ENCODE data around the gene NPAS3.

Gene NPAS3

GRCh38 chr14:33280646-33281045, 342.0 kb downstream of the NPAS3 start:
- Histone ChIP-seq H4K20me1 (ENCODE audit: insufficient read depth, low read length, poor library complexity, severe bottlenecking) (no peaks in the 10 kb centered on the region), H3K36me3 (ENCODE audit: insufficient read depth, low read length) (no peaks in the 10 kb centered on the region), H3K9me3 (ENCODE audit: insufficient read depth, low read depth, low read length) (no peaks in the 10 kb centered on the region), H2AFZ (ENCODE audit: low read length) (no peak overlapping the region), H3K4me1 (ENCODE audit: insufficient read depth, low read length, poor library complexity, severe bottlenecking) (no peaks in the 10 kb centered on the region), H3K9ac (ENCODE audit: low read depth, low read length, poor library complexity, severe bottlenecking) (no peak overlapping the region), H3K4me2 (ENCODE audit: low read depth, low read length, poor library complexity, severe bottlenecking) (no peak overlapping the region), H3K9me2 (replicated peaks; ENCODE audit: low read depth, low read length) (no peaks in the 10 kb centered on the region), H3K27me3 (ENCODE audit: insufficient read depth, low read length, poor library complexity, severe bottlenecking) (no peaks in the 10 kb centered on the region), H3F3A (ENCODE audit: low read depth) (no peaks in the 10 kb centered on the region), H3K79me2 (ENCODE audit: insufficient read depth, low read length) (no peaks in the 10 kb centered on the region), H3K4me3 (ENCODE audit: low read length, poor library complexity, severe bottlenecking) (no peak overlapping the region)
- TF ChIP-seq EZH2phosphoT487 (IDR thresholded peaks at IDR 0.05; ENCODE audit: borderline replicate concordance): no peak
- TF ChIP-seq, protein P1, sequence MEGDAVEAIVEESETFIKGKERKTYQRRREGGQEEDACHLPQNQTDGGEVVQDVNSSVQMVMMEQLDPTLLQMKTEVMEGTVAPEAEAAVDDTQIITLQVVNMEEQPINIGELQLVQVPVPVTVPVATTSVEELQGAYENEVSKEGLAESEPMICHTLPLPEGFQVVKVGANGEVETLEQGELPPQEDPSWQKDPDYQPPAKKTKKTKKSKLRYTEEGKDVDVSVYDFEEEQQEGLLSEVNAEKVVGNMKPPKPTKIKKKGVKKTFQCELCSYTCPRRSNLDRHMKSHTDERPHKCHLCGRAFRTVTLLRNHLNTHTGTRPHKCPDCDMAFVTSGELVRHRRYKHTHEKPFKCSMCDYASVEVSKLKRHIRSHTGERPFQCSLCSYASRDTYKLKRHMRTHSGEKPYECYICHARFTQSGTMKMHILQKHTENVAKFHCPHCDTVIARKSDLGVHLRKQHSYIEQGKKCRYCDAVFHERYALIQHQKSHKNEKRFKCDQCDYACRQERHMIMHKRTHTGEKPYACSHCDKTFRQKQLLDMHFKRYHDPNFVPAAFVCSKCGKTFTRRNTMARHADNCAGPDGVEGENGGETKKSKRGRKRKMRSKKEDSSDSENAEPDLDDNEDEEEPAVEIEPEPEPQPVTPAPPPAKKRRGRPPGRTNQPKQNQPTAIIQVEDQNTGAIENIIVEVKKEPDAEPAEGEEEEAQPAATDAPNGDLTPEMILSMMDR (conservative IDR thresholded peaks at IDR 0.05; ENCODE audit: low read length): no peak

GRCh38 chr14:33282331-33283230, 343.9 kb downstream of the NPAS3 start:
- H3K4me3 ChIP-seq (ENCODE audit: low read length, poor library complexity, severe bottlenecking): no peak overlapping the region
- no peaks in the 10 kb centered on the region for H3K36me3 ChIP-seq (ENCODE audit: insufficient read depth, low read length)
- H3K79me2 ChIP-seq (ENCODE audit: insufficient read depth, low read length): no peaks in the 10 kb centered on the region
- H4K20me1 ChIP-seq (ENCODE audit: insufficient read depth, low read length, poor library complexity, severe bottlenecking): no peaks in the 10 kb centered on the region
- no peaks in the 10 kb centered on the region for H3K4me1 ChIP-seq (ENCODE audit: insufficient read depth, low read length, poor library complexity, severe bottlenecking)
- no peaks in the 10 kb centered on the region for H3K9me2 ChIP-seq (replicated peaks; ENCODE audit: low read depth, low read length)
- H3K9me3 ChIP-seq (ENCODE audit: insufficient read depth, low read depth, low read length): no peaks in the 10 kb centered on the region
- H3K27me3 ChIP-seq (ENCODE audit: insufficient read depth, low read length, poor library complexity, severe bottlenecking): no peaks in the 10 kb centered on the region
- H3K9ac ChIP-seq (ENCODE audit: low read depth, low read length, poor library complexity, severe bottlenecking): no peak overlapping the region
- no peak overlapping the region for H3K4me2 ChIP-seq (ENCODE audit: low read depth, low read length, poor library complexity, severe bottlenecking)
- H3F3A ChIP-seq (ENCODE audit: low read depth): no peaks in the 10 kb centered on the region
- no peak overlapping the region for H2AFZ ChIP-seq (ENCODE audit: low read length)
- no peak for TF ChIP-seq EZH2phosphoT487 (IDR thresholded peaks at IDR 0.05; ENCODE audit: borderline replicate concordance)
- TF ChIP-seq, protein P1 (conservative IDR thresholded peaks at IDR 0.05; ENCODE audit: low read length): no peak

DNA sequence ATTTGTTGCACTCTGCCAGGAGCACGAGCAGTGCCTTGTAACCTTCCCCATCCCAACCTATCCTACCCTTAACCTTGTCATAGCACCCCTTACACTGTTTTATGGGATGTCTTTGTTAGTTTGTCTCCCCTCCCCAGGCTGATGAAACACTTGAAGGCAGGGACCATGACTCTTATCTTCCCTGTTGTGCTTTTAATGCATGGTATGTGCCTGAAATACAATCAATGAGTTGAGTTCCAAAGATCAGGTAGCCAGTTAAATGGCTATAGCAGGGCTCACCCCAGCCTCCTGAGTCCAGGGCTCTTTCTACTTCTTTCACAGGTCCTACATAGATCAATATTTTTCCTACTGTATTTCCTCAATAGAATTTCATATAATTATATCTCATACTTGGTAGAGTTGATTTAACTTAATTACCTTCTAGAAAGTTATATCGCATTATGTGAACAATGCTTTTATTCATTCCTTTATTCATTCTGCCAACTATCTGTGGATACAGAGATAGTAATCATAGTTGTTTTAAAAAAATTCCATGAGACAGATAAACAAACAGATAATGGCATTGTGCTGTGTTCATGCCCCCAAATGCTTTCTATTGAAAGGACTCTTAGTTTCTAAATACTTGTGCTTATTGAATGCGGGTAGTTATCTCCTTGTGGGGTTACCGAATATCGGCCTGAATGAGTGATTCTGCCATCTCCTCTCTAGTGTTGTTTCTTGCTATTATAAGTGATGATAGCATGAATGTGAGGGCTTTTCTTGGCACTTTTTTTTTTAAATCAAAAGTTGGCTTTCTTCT, 347.4 kb downstream of the NPAS3 start:
- no peak for TF ChIP-seq EZH2phosphoT487 (IDR thresholded peaks at IDR 0.05; ENCODE audit: borderline replicate concordance)
- TF ChIP-seq, protein P1 (conservative IDR thresholded peaks at IDR 0.05; ENCODE audit: low read length): no peak

More for the DNA sequence above, 347.4 kb downstream of the NPAS3 start:
- Histone ChIP-seq H3K9me3 (ENCODE audit: insufficient read depth, low read depth, low read length) (no peaks in the 10 kb centered on the region), H3K79me2 (ENCODE audit: insufficient read depth, low read length) (no peaks in the 10 kb centered on the region), H3K4me2 (ENCODE audit: low read depth, low read length, poor library complexity, severe bottlenecking) (no peak overlapping the region), H3K27me3 (ENCODE audit: insufficient read depth, low read length, poor library complexity, severe bottlenecking) (no peaks in the 10 kb centered on the region), H3K9me2 (replicated peaks; ENCODE audit: low read depth, low read length) (no peaks in the 10 kb centered on the region), H3K4me3 (ENCODE audit: low read length, poor library complexity, severe bottlenecking) (no peak overlapping the region), H2AFZ (ENCODE audit: low read length) (no peak overlapping the region), H4K20me1 (ENCODE audit: insufficient read depth, low read length, poor library complexity, severe bottlenecking) (no peaks in the 10 kb centered on the region), H3K9ac (ENCODE audit: low read depth, low read length, poor library complexity, severe bottlenecking) (no peak overlapping the region), H3K36me3 (ENCODE audit: insufficient read depth, low read length) (no peaks in the 10 kb centered on the region), H3F3A (ENCODE audit: low read depth) (no peaks in the 10 kb centered on the region), H3K4me1 (ENCODE audit: insufficient read depth, low read length, poor library complexity, severe bottlenecking) (peaks cover 7% of the 10 kb centered on the region)

Measured in Loucy (cell line).